ENCODE results near the gene MIP. TPM values are rescaled to one million over a fixed set of nuclear protein-coding genes. Genes with fewer than 3 reads are reported as not detected.
"Not testable (repeated sequence)": the region's sequence is repeated elsewhere in the genome, so short reads cannot be mapped to it uniquely, and the experiment has no call there.

MIP gene
- total RNA-seq: not detected

DNA sequence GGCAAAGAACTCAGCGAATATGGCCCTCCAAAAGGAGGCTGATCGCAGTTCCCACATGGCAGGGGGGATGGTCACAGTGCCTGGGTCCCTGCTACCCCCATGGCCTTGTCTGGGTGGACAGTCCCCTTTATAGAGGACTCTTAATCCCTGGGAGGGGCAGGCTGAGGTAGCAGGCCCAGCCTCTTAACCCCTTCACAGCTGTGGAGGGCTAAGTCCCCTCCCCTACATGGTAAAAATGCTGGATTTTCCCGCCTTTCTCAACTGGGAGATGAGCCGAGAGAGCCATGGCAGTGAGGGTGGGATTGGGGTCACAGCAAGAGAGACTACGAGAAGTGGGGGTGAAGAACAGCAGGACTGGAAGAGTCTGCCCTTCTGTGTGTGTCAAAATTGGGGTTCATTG, at the start of gene MIP:
MIP (minus strand) TSS at position 101 of the 400 bp plus-strand sequence; CDS start at position 57, 44 bp downstream.
- Mint-ChIP-seq H3K36me3 (ENCODE audit: low read depth) (no peaks in the 10 kb centered on the region), H3K27me3 (ENCODE audit: low read depth) (peaks cover 9% of the 10 kb centered on the region), H3K27ac (no peak within 1 kb of the TSS), H3K4me1 (ENCODE audit: low read depth) (peaks cover 8% of the 10 kb centered on the region), H3K9me3 (ENCODE audit: insufficient read depth) (no peaks in the 10 kb centered on the region), H3K4me3 (no peak within 1 kb of the TSS)
- ChIA-PET POLR2A (no interaction called here), CTCF (interaction anchor here (1.0 to 6.4 kb wide), 2 partner anchors 9 to 24 kb away, joined by 3 to 59 read pairs; no protein-coding TSS in a partner anchor)
- no peak for ATAC-seq
- DNase-seq: no peak

- H3K36me3 Mint-ChIP-seq (ENCODE audit: low read depth); H3K4me3 Mint-ChIP-seq; H3K9me3 Mint-ChIP-seq (ENCODE audit: insufficient read depth); H3K4me1 Mint-ChIP-seq (ENCODE audit: low read depth); H3K27ac Mint-ChIP-seq; POLR2A ChIA-PET; ATAC-seq; DNase-seq: not testable (repeated sequence)
- peaks cover 13% of the 10 kb centered on the region for H3K27me3 Mint-ChIP-seq (ENCODE audit: low read depth)
- CTCF ChIA-PET: interaction anchor here (0.9 kb wide), 1 partner anchor 10 kb away, joined by 3 read pairs; no protein-coding TSS in a partner anchor
Observed at GRCh38 chr12:56499879-56500278, 45.4 kb upstream of the MIP start.

- H3K4me3 Mint-ChIP-seq; DNase-seq; H3K36me3 Mint-ChIP-seq (ENCODE audit: low read depth); H3K9me3 Mint-ChIP-seq (ENCODE audit: insufficient read depth); CTCF ChIA-PET; H3K27ac Mint-ChIP-seq; ATAC-seq; POLR2A ChIA-PET; H3K4me1 Mint-ChIP-seq (ENCODE audit: low read depth): not testable (repeated sequence)
- peaks cover 11% of the 10 kb centered on the region for H3K27me3 Mint-ChIP-seq (ENCODE audit: low read depth)
Observed at GRCh38 chr12:56499452-56499851, 45.0 kb upstream of the MIP start.

GRCh38 chr12:56498126-56498902, 43.9 kb upstream of the MIP start:
- H3K4me3 Mint-ChIP-seq; H3K27ac Mint-ChIP-seq; H3K9me3 Mint-ChIP-seq (ENCODE audit: insufficient read depth); POLR2A ChIA-PET; CTCF ChIA-PET; DNase-seq; ATAC-seq; H3K36me3 Mint-ChIP-seq (ENCODE audit: low read depth); H3K4me1 Mint-ChIP-seq (ENCODE audit: low read depth): not testable (repeated sequence)
- H3K27me3 Mint-ChIP-seq (ENCODE audit: low read depth): peaks cover 14% of the 10 kb centered on the region

- H3K4me1 Mint-ChIP-seq (ENCODE audit: low read depth); H3K36me3 Mint-ChIP-seq (ENCODE audit: low read depth); H3K9me3 Mint-ChIP-seq (ENCODE audit: insufficient read depth); POLR2A ChIA-PET; ATAC-seq; H3K27ac Mint-ChIP-seq: not testable (repeated sequence)
- DNase-seq: peak; percentile 77
- Mint-ChIP-seq H3K27me3 (ENCODE audit: low read depth) (peaks cover 20% of the 10 kb centered on the region), H3K4me3 (peak overlapping the region; percentile 28)
- CTCF ChIA-PET: interaction anchor here (0.6 to 1.8 kb wide), 7 partner anchors 17 to 587 kb away, joined by 3 to 6 read pairs (median 4); no protein-coding TSS in a partner anchor
Observed at GRCh38 chr12:56496704-56497103, 42.2 kb upstream of the MIP start.

DNA sequence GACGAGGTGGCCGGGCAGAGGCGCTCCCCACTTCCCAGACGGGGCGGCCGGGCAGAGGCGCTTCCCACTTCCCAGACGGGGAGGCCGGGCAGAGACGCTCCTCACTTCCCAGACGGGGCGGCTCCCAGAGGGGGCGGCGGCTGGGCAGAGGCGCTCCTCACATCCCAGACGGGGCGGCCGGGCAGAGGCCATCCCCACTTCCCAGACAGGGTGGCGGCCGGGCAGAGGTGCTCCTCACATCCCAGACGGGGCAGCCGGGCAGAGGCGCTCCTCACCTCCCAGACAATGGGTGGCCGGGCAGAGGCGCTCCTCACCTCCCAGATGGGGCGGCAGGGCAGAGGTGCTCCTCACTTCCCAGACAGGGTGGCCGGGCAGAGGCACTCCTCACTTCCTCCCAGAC, 40.0 kb upstream of the MIP start:
- CTCF ChIA-PET; H3K4me3 Mint-ChIP-seq; H3K4me1 Mint-ChIP-seq (ENCODE audit: low read depth); H3K27ac Mint-ChIP-seq; DNase-seq; H3K36me3 Mint-ChIP-seq (ENCODE audit: low read depth); H3K9me3 Mint-ChIP-seq (ENCODE audit: insufficient read depth); ATAC-seq; POLR2A ChIA-PET: not testable (repeated sequence)
- H3K27me3 Mint-ChIP-seq (ENCODE audit: low read depth): peaks cover 32% of the 10 kb centered on the region

GRCh38 chr12:56494106-56494415, 39.6 kb upstream of the MIP start:
- H3K36me3 Mint-ChIP-seq (ENCODE audit: low read depth); H3K27ac Mint-ChIP-seq; DNase-seq; POLR2A ChIA-PET; CTCF ChIA-PET; H3K9me3 Mint-ChIP-seq (ENCODE audit: insufficient read depth); ATAC-seq; H3K4me1 Mint-ChIP-seq (ENCODE audit: low read depth); H3K4me3 Mint-ChIP-seq: not testable (repeated sequence)
- peaks cover 35% of the 10 kb centered on the region for H3K27me3 Mint-ChIP-seq (ENCODE audit: low read depth)

- H3K4me3 Mint-ChIP-seq; H3K9me3 Mint-ChIP-seq (ENCODE audit: insufficient read depth); H3K27ac Mint-ChIP-seq; H3K4me1 Mint-ChIP-seq (ENCODE audit: low read depth); H3K36me3 Mint-ChIP-seq (ENCODE audit: low read depth); DNase-seq; ATAC-seq; POLR2A ChIA-PET; CTCF ChIA-PET: not testable (repeated sequence)
- H3K27me3 Mint-ChIP-seq (ENCODE audit: low read depth): peaks cover 37% of the 10 kb centered on the region
Observed at GRCh38 chr12:56493409-56494105, 39.1 kb upstream of the MIP start.

GRCh38 chr12:56490360-56490759, 35.9 kb upstream of the MIP start:
- Mint-ChIP-seq H3K4me1 (ENCODE audit: low read depth) (peaks cover 20% of the 10 kb centered on the region), H3K36me3 (ENCODE audit: low read depth) (peaks cover 7% of the 10 kb centered on the region), H3K27me3 (ENCODE audit: low read depth) (peaks cover 52% of the 10 kb centered on the region), H3K9me3 (ENCODE audit: insufficient read depth) (no peaks in the 10 kb centered on the region), H3K4me3 (no peak overlapping the region), H3K27ac (no peak overlapping the region)
- ChIA-PET CTCF (interaction anchor here (0.7 to 1.6 kb wide), 7 partner anchors 9 to 301 kb away, joined by 3 to 7 read pairs (median 3); partner anchors contain the start of gene SMARCC2), POLR2A (no interaction called here)
- ATAC-seq (no peak), DNase-seq (no peak)

DNA sequence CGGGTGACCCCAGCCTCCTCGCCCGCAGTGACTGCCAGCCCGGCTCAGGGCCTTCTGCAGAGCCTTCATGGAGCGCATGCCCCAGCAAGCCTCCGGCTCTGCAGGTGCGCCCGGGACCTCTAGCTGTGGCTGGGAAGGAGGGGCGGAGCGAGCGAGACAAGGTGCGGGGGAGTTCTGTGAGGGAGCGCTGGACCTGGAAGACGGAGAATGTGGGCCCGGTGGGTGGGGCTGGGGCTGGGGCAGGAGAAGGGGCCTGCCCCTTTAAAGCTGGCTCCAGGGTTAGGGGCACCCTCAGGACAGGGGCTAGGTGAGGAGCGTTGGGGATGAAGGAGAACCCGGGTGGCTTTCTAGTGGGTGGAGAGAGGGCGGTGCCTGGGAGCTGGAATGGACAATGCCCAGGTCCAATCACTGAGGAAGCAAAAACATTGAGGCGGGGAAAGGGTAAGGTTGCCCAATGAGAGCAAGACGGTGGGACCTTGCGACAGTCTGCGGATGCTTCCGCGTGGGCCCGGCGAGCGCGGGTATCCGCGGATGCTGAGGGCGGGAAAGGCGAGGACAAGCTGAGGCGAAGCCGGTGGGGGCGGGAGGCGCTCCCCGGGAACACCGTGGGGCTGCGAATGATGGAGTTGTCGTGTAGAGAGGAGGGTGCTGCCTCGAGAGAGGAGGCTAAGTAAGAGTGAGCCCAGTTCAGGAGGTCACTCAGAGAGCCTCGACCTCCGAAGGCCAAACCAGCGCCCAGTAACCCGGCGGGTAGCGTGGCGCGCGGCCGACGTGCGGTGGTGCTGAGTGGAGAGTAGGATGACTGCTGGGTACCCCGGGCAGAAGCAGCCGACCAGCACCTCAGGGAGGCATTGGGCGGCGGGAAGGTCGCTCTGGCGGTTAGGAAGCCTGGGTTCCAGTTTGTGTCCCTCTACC, 33.8 kb upstream of the MIP start, which contains the start of gene GLS2:
GLS2 (minus strand) TSS at position 121 of the 915 bp plus-strand sequence; CDS start at position 78, 43 bp downstream.
- peaks cover 20% of the 10 kb centered on the region for H3K4me1 Mint-ChIP-seq (ENCODE audit: low read depth)
- H3K27ac Mint-ChIP-seq: peak within 1 kb of the TSS; percentile 14
- peak; percentile 77 for DNase-seq
- POLR2A ChIA-PET: interaction anchor here (1.2 kb wide), 1 partner anchor 20 kb away, joined by 4 read pairs; the partner anchor contains the start of gene SPRYD4
- peak within 1 kb of the TSS; percentile 76 for H3K4me3 Mint-ChIP-seq
- CTCF ChIA-PET: interaction anchor here (1.0 to 1.3 kb wide), 3 partner anchors 14 to 105 kb away, joined by 3 to 4 read pairs (median 3); no protein-coding TSS in a partner anchor
- peaks cover 5% of the 10 kb centered on the region for H3K36me3 Mint-ChIP-seq (ENCODE audit: low read depth)
- peak; percentile 97 for ATAC-seq
- H3K9me3 Mint-ChIP-seq (ENCODE audit: insufficient read depth): no peaks in the 10 kb centered on the region
- peaks cover 50% of the 10 kb centered on the region for H3K27me3 Mint-ChIP-seq (ENCODE audit: low read depth)

DNA sequence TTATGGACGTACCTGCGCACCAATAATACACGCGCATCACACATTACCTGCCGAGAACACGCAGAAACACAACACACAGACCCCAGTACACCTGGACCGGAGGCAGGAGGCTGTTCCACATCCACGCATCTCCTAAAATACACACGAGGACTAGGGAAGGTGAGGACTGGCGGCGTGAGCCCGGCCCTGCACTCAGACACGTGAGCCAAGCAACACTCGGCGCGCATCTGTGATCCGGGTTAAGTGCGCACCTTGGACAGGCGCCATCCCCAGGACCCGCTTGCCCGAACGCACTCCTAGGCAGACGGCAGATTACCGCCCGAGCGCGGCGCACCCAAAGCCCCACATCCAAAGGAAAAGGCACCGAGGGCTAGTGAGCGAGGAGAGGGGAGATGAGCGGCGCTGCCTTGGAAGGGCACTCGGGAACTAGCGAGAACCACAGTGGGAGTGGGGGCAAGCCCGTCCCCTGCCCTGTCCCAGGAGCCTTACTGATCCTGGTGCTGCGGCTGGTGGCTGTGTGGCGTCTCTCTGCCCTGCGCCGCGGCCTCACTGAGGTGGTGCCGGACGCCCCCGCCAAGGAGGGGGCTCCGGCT, 33.1 kb upstream of the MIP start:
- ChIA-PET POLR2A (interaction anchor here (1.2 kb wide), 1 partner anchor 20 kb away, joined by 4 read pairs; the partner anchor contains the start of gene SPRYD4), CTCF (interaction anchor here (1.0 to 1.3 kb wide), 3 partner anchors 14 to 106 kb away, joined by 3 to 4 read pairs (median 3); no protein-coding TSS in a partner anchor)
- H3K9me3 Mint-ChIP-seq (ENCODE audit: insufficient read depth): no peaks in the 10 kb centered on the region
- ATAC-seq (peak; percentile 46), DNase-seq (peak; percentile 27)
- peaks cover 20% of the 10 kb centered on the region for H3K4me1 Mint-ChIP-seq (ENCODE audit: low read depth)
- H3K27me3 Mint-ChIP-seq (ENCODE audit: low read depth): peaks cover 47% of the 10 kb centered on the region
- peak overlapping the region; percentile 76 for H3K4me3 Mint-ChIP-seq
- peaks cover 3% of the 10 kb centered on the region for H3K36me3 Mint-ChIP-seq (ENCODE audit: low read depth)
- H3K27ac Mint-ChIP-seq: no peak overlapping the region

Data from activated CD8-positive, alpha-beta T cell treated with anti-CD3 and anti-CD28 coated beads, Interleukin-2, amount 10 ng/mL, durations not matched to agents 7 days and 5 days (primary cell).